H1 (cell line): ENCODE measurements around the gene DNAJC27.

Source experiments
- CTCF ChIP-seq, 3 experiments: IDR thresholded peaks; 1 replicate in 2 of 3; 2 replicates in 1 of 3; pipeline versions ENCODE4 v1.5.1 to v1.6.1; 2011; ENCODE audit warnings: low read length in 3 of 3, mild to moderate bottlenecking in 3 of 3, inconsistent platforms in 2 of 3, low read depth in 1 of 3, moderate library complexity in 1 of 3; ENCODE audit not compliant: insufficient read depth in 1 of 3; ENCODE audit errors: control extremely low read depth in 1 of 3
- EGR1 ChIP-seq: IDR thresholded peaks from 2 replicates; pipeline ENCODE4 v1.6.1; 2011; ENCODE audit warnings: low read depth, low read length, borderline replicate concordance
- EZH2 ChIP-seq: fragments of 200-600 bp; sonication (generic); IDR thresholded peaks from 2 replicates; pipeline ENCODE4 v1.7.1; 2012; ENCODE audit warnings: low read depth, mild to moderate bottlenecking, moderate library complexity, low read length, inconsistent platforms; ENCODE audit not compliant: severe bottlenecking
- GTF2F1 ChIP-seq: IDR thresholded peaks from 2 replicates; pipeline ENCODE4 v1.6.1; 2012; ENCODE audit warnings: low read depth, low read length, improper control_type of control experiment, borderline replicate concordance
- MAFK ChIP-seq: IDR thresholded peaks from 2 replicates; pipeline ENCODE4 v1.6.1; 2012; ENCODE audit warnings: low read depth, mild to moderate bottlenecking, improper control_type of control experiment, low read length
- POLR2A ChIP-seq, 2 experiments: IDR thresholded peaks; 1 replicate in 1 of 2; 2 replicates in 1 of 2; pipeline ENCODE4 v1.6.1; 2011; ENCODE audit warnings: low read depth in 2 of 2, low read length in 2 of 2, mild to moderate bottlenecking in 2 of 2; ENCODE audit errors: control extremely low read depth in 1 of 2
- POLR2AphosphoS5 ChIP-seq: IDR thresholded peaks from 2 replicates; pipeline ENCODE4 v1.6.1; 2011; ENCODE audit warnings: low read depth, low read length
- SUZ12 ChIP-seq: fragments of 200-600 bp; sonication (generic); IDR thresholded peaks from 2 replicates; pipeline ENCODE4 v1.6.1; 2012; ENCODE audit warnings: mild to moderate bottlenecking, inconsistent platforms, low read length, moderate library complexity, mixed read lengths
- TAF1 ChIP-seq: IDR thresholded peaks from 2 replicates; pipeline ENCODE4 v1.6.1; 2011; ENCODE audit warnings: mild to moderate bottlenecking, low read depth, low read length
- TF ChIP-seq, protein P1 (sequence below): IDR thresholded peaks from 2 replicates; pipeline ENCODE4 v1.6.1; 2012; ENCODE audit warnings: low read length, inconsistent platforms

- TF ChIP-seq POLR2A (IDR thresholded peaks at IDR 0.05; ENCODE audit: control extremely low read depth in 1 of 2, low read depth in 2 of 2, low read length in 2 of 2): no peak
- TF ChIP-seq MAFK: no peak
- TF ChIP-seq GTF2F1: no peak
- no peak; the same call in 1 of the 2 replicates for TF ChIP-seq POLR2AphosphoS5
- TF ChIP-seq, protein P1, sequence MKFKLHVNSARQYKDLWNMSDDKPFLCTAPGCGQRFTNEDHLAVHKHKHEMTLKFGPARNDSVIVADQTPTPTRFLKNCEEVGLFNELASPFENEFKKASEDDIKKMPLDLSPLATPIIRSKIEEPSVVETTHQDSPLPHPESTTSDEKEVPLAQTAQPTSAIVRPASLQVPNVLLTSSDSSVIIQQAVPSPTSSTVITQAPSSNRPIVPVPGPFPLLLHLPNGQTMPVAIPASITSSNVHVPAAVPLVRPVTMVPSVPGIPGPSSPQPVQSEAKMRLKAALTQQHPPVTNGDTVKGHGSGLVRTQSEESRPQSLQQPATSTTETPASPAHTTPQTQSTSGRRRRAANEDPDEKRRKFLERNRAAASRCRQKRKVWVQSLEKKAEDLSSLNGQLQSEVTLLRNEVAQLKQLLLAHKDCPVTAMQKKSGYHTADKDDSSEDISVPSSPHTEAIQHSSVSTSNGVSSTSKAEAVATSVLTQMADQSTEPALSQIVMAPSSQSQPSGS: no peak
- TF ChIP-seq CTCF (IDR thresholded peaks at IDR 0.05; ENCODE audit: control extremely low read depth in 1 of 3, insufficient read depth in 1 of 3, low read depth in 1 of 3, low read length in 3 of 3): no peak
- no peak for TF ChIP-seq EGR1
- TF ChIP-seq TAF1: no peak
- TF ChIP-seq EZH2: no peak
- no peak for TF ChIP-seq SUZ12
Measured at GRCh38 chr2:24972315-24972961, 683 bp upstream of the DNAJC27 start.
